ENCODE results near the gene GPRC5D. TPM values are rescaled to one million over a fixed set of nuclear protein-coding genes. Genes with fewer than 3 reads are reported as not detected.

The GPRC5D gene
- total and polyA plus RNA-seq, 9 donors: 0.21 to 0.81 (median 0.40) TPM; not detected in 2

GRCh38 chr12:12909228-12909994 is 42.6 kb downstream of the GPRC5D start:
- Histone ChIP-seq H3K27me3 (ENCODE audit: control insufficient read depth, insufficient read depth, low read length) (no peaks in the 10 kb centered on the region), H3K4me1 (ENCODE audit: control insufficient read depth, insufficient read depth, low read length) (peaks cover 15% of the 10 kb centered on the region), H3K36me3 (ENCODE audit: control insufficient read depth, insufficient read depth, low read length) (no peaks in the 10 kb centered on the region), H3K9me3 (replicated peaks; ENCODE audit: control insufficient read depth, low read depth, low read length) (no peaks in the 10 kb centered on the region), H3K4me3 (ENCODE audit: low read length) (no peak overlapping the region), H3K27ac (ENCODE audit: low read length) (no peak overlapping the region)
- DNase-seq: no peak
- 75% methylated on average over 2 of the region's 4 CpGs for WGBS (ENCODE audit: insufficient coverage)

GRCh38 chr12:12908711-12909110 is 43.3 kb downstream of the GPRC5D start:
- Histone ChIP-seq H3K4me1 (ENCODE audit: control insufficient read depth, insufficient read depth, low read length) (peaks cover 11% of the 10 kb centered on the region), H3K27ac (ENCODE audit: low read length) (no peak overlapping the region), H3K9me3 (replicated peaks; ENCODE audit: control insufficient read depth, low read depth, low read length) (no peaks in the 10 kb centered on the region), H3K36me3 (ENCODE audit: control insufficient read depth, insufficient read depth, low read length) (no peaks in the 10 kb centered on the region), H3K27me3 (ENCODE audit: control insufficient read depth, insufficient read depth, low read length) (no peaks in the 10 kb centered on the region), H3K4me3 (ENCODE audit: low read length) (no peak overlapping the region)
- DNase-seq: no peak
- 92% methylated on average over 12 of the region's 12 CpGs for WGBS (ENCODE audit: insufficient coverage)

- no peak for DNase-seq
- H3K27me3 ChIP-seq (ENCODE audit: control insufficient read depth, insufficient read depth, low read length): no peaks in the 10 kb centered on the region
- no peaks in the 10 kb centered on the region for H3K36me3 ChIP-seq (ENCODE audit: control insufficient read depth, insufficient read depth, low read length)
- H3K9me3 ChIP-seq (replicated peaks; ENCODE audit: control insufficient read depth, low read depth, low read length): no peaks in the 10 kb centered on the region
- no peak overlapping the region for H3K4me3 ChIP-seq (ENCODE audit: low read length)
- no peak overlapping the region for H3K27ac ChIP-seq (ENCODE audit: low read length)
- WGBS (ENCODE audit: insufficient coverage): 90% methylated on average over 13 of the region's 14 CpGs
- H3K4me1 ChIP-seq (ENCODE audit: control insufficient read depth, insufficient read depth, low read length): peaks cover 7% of the 10 kb centered on the region
Observed at GRCh38 chr12:12908252-12908651, 43.7 kb downstream of the GPRC5D start.

GRCh38 chr12:12907552-12907951 is 44.4 kb downstream of the GPRC5D start:
- Histone ChIP-seq H3K36me3 (ENCODE audit: control insufficient read depth, insufficient read depth, low read length) (no peaks in the 10 kb centered on the region), H3K27me3 (ENCODE audit: control insufficient read depth, insufficient read depth, low read length) (no peaks in the 10 kb centered on the region), H3K4me3 (ENCODE audit: low read length) (no peak overlapping the region), H3K27ac (ENCODE audit: low read length) (no peak overlapping the region), H3K9me3 (replicated peaks; ENCODE audit: control insufficient read depth, low read depth, low read length) (no peaks in the 10 kb centered on the region), H3K4me1 (ENCODE audit: control insufficient read depth, insufficient read depth, low read length) (peaks cover 3% of the 10 kb centered on the region)
- whole genome bisulfite sequencing (ENCODE audit: insufficient coverage): 73% methylated on average over 2 of the region's 5 CpGs
- no peak for DNase-seq

- Histone ChIP-seq H3K4me1 (ENCODE audit: control insufficient read depth, insufficient read depth, low read length) (peaks cover 5% of the 10 kb centered on the region), H3K4me3 (ENCODE audit: low read length) (no peak overlapping the region), H3K9me3 (replicated peaks; ENCODE audit: control insufficient read depth, low read depth, low read length) (no peaks in the 10 kb centered on the region), H3K27me3 (ENCODE audit: control insufficient read depth, insufficient read depth, low read length) (no peaks in the 10 kb centered on the region), H3K27ac (ENCODE audit: low read length) (no peak overlapping the region), H3K36me3 (ENCODE audit: control insufficient read depth, insufficient read depth, low read length) (no peaks in the 10 kb centered on the region)
- no peak for DNase-seq
- WGBS (ENCODE audit: insufficient coverage): no CpG with 5 or more reads among the region's 14 CpGs
Observed at GRCh38 chr12:12903642-12904609, 48.0 kb downstream of the GPRC5D start.

GRCh38 chr12:12902036-12902435 is 49.9 kb downstream of the GPRC5D start:
- no peaks in the 10 kb centered on the region for H3K27me3 ChIP-seq (ENCODE audit: control insufficient read depth, insufficient read depth, low read length)
- no peak overlapping the region for H3K27ac ChIP-seq (ENCODE audit: low read length)
- no peaks in the 10 kb centered on the region for H3K36me3 ChIP-seq (ENCODE audit: control insufficient read depth, insufficient read depth, low read length)
- H3K9me3 ChIP-seq (replicated peaks; ENCODE audit: control insufficient read depth, low read depth, low read length): no peaks in the 10 kb centered on the region
- no peak overlapping the region for H3K4me3 ChIP-seq (ENCODE audit: low read length)
- H3K4me1 ChIP-seq (ENCODE audit: control insufficient read depth, insufficient read depth, low read length): peaks cover 5% of the 10 kb centered on the region
- no peak for DNase-seq

- no peak overlapping the region for H3K27ac ChIP-seq (ENCODE audit: low read length)
- peak; percentile 35 for DNase-seq
- H3K9me3 ChIP-seq (replicated peaks; ENCODE audit: control insufficient read depth, low read depth, low read length): no peaks in the 10 kb centered on the region
Observed at GRCh38 chr12:12901158-12901791, 50.7 kb downstream of the GPRC5D start.

GRCh38 chr12:12900786-12901157 is 51.2 kb downstream of the GPRC5D start:
- WGBS (ENCODE audit: insufficient coverage): no CpG with 5 or more reads among the region's 2 CpGs
- Histone ChIP-seq H3K36me3 (ENCODE audit: control insufficient read depth, insufficient read depth, low read length) (no peaks in the 10 kb centered on the region), H3K27ac (ENCODE audit: low read length) (no peak overlapping the region), H3K27me3 (ENCODE audit: control insufficient read depth, insufficient read depth, low read length) (no peaks in the 10 kb centered on the region), H3K9me3 (replicated peaks; ENCODE audit: control insufficient read depth, low read depth, low read length) (no peaks in the 10 kb centered on the region), H3K4me1 (ENCODE audit: control insufficient read depth, insufficient read depth, low read length) (peaks cover 5% of the 10 kb centered on the region), H3K4me3 (ENCODE audit: low read length) (no peak overlapping the region)
- no peak for DNase-seq

More at GRCh38 chr12:12901158-12901791, 50.7 kb downstream of the GPRC5D start:
- Histone ChIP-seq H3K4me1 (ENCODE audit: control insufficient read depth, insufficient read depth, low read length) (peaks cover 5% of the 10 kb centered on the region), H3K36me3 (ENCODE audit: control insufficient read depth, insufficient read depth, low read length) (no peaks in the 10 kb centered on the region), H3K4me3 (ENCODE audit: low read length) (no peak overlapping the region), H3K27me3 (ENCODE audit: control insufficient read depth, insufficient read depth, low read length) (no peaks in the 10 kb centered on the region)
- WGBS (ENCODE audit: insufficient coverage): 63% methylated on average over 3 of the region's 10 CpGs

GRCh38 chr12:12899530-12900380 is 52.2 kb downstream of the GPRC5D start:
- no peak for DNase-seq
- Histone ChIP-seq H3K27ac (ENCODE audit: low read length) (no peak overlapping the region), H3K36me3 (ENCODE audit: control insufficient read depth, insufficient read depth, low read length) (no peaks in the 10 kb centered on the region), H3K4me3 (ENCODE audit: low read length) (no peak overlapping the region), H3K9me3 (replicated peaks; ENCODE audit: control insufficient read depth, low read depth, low read length) (no peaks in the 10 kb centered on the region), H3K27me3 (ENCODE audit: control insufficient read depth, insufficient read depth, low read length) (no peaks in the 10 kb centered on the region), H3K4me1 (ENCODE audit: control insufficient read depth, insufficient read depth, low read length) (peaks cover 5% of the 10 kb centered on the region)
- WGBS (ENCODE audit: insufficient coverage): 68% methylated on average over 5 of the region's 10 CpGs
